ENCODE results near the gene PAIP1. TPM values are rescaled to one million over a fixed set of nuclear protein-coding genes. Genes with fewer than 3 reads are reported as not detected.
A peak's percentile ranks its signal among the peaks of the same experiment; 100 is the strongest.
"Not testable (repeated sequence)": the region's sequence is repeated elsewhere in the genome, so short reads cannot be mapped to it uniquely, and the experiment has no call there.

The PAIP1 gene
- total RNA-seq, 4 donors from 2014 or later = 84.5 to 105 (median 98.5) TPM

GRCh38 chr5:43581398-43581797 is 24.5 kb upstream of the PAIP1 start:
- WGBS, 2 donors = 86 to 90% methylated on average over 1 of the region's 1 CpG

GRCh38 chr5:43580402-43581210 is 23.7 kb upstream of the PAIP1 start:
- H3K4me3 ChIP-seq (replicated peaks in 1 of 3); intact Hi-C loops (cut with DNase I); H3K4me1 ChIP-seq; H3K36me3 ChIP-seq; H3K27me3 ChIP-seq; H3K9me3 ChIP-seq; H3K27ac ChIP-seq; DNase-seq: not testable (repeated sequence)
- WGBS, 2 donors = 86 to 93% methylated on average over 10 of the region's 10 CpGs

More at GRCh38 chr5:43581398-43581797, 24.5 kb upstream of the PAIP1 start:
- no peak for DNase-seq
- Histone ChIP-seq H3K4me3 (replicated peaks in 1 of 3) (no peak overlapping the region), H3K4me1 (no peaks in the 10 kb centered on the region), H3K36me3 (no peaks in the 10 kb centered on the region), H3K27me3 (no peaks in the 10 kb centered on the region), H3K27ac (no peak overlapping the region), H3K9me3 (no peaks in the 10 kb centered on the region)
- intact Hi-C loops (cut with DNase I) = no loop called here
- TF ChIP-seq CTCF (IDR thresholded peaks at IDR 0.05) = no peak
- TF ChIP-seq POLR2A (IDR thresholded peaks at IDR 0.05) = no peak

- WGBS, 2 donors = 63 to 73% methylated on average over 1 of the region's 1 CpG
- peak overlapping the region; percentile 41 to 56 (median 46) for H3K27ac ChIP-seq
Observed at GRCh38 chr5:43573058-43573457, 16.2 kb upstream of the PAIP1 start.

GRCh38 chr5:43572357-43572756 is 15.5 kb upstream of the PAIP1 start:
- Histone ChIP-seq H3K27ac (peak overlapping the region; percentile 41 to 56 (median 46)), H3K36me3 (no peaks in the 10 kb centered on the region), H3K4me1 (peaks cover 17% of the 10 kb centered on the region in 2 donors), H3K27me3 (no peaks in the 10 kb centered on the region), H3K4me3 (replicated peaks in 1 of 3) (no peak overlapping the region), H3K9me3 (no peaks in the 10 kb centered on the region)
- intact Hi-C loops (cut with DNase I) = no loop called here
- DNase-seq = peak in 1 of 2 donors; percentile 20
- TF ChIP-seq CTCF (IDR thresholded peaks at IDR 0.05) (no peak), POLR2A (IDR thresholded peaks at IDR 0.05) (no peak)
- WGBS, 2 donors = 26 to 27% methylated on average over 2 of the region's 2 CpGs

More at GRCh38 chr5:43573058-43573457, 16.2 kb upstream of the PAIP1 start:
- Histone ChIP-seq H3K36me3 (no peaks in the 10 kb centered on the region), H3K9me3 (no peaks in the 10 kb centered on the region), H3K4me1 (peaks cover 17% of the 10 kb centered on the region in 2 donors), H3K27me3 (no peaks in the 10 kb centered on the region), H3K4me3 (replicated peaks in 1 of 3) (no peak overlapping the region)
- TF ChIP-seq POLR2A (IDR thresholded peaks at IDR 0.05) = no peak
- TF ChIP-seq CTCF (IDR thresholded peaks at IDR 0.05) = no peak
- intact Hi-C loops (cut with DNase I) = no loop called here
- DNase-seq = no peak

GRCh38 chr5:43571237-43571636 is 14.4 kb upstream of the PAIP1 start:
- H3K27me3 ChIP-seq = no peaks in the 10 kb centered on the region
- no peaks in the 10 kb centered on the region for H3K9me3 ChIP-seq
- peaks cover 17% of the 10 kb centered on the region in 2 donors for H3K4me1 ChIP-seq
- intact Hi-C loops (cut with DNase I) = no loop called here
- no peak for DNase-seq
- H3K27ac ChIP-seq = peak overlapping the region in 1 of 3 donors; percentile 56
- H3K36me3 ChIP-seq = no peaks in the 10 kb centered on the region
- no peak overlapping the region for H3K4me3 ChIP-seq (replicated peaks in 1 of 3)
- TF ChIP-seq CTCF (IDR thresholded peaks at IDR 0.05) = no peak
- no peak for TF ChIP-seq POLR2A (IDR thresholded peaks at IDR 0.05)
- WGBS, 2 donors = 83 to 84% methylated on average over 5 of the region's 5 CpGs
